HG03196 (cell line): ENCODE results near the gene NCK1.
A peak's percentile ranks its signal among the peaks of the same experiment; 100 is the strongest.

Experiments
- ATAC-seq: cut with Tn5 transposase; IDR thresholded peaks from one replicate; pipeline ENCODE4 v1.9.1; 2021; ENCODE audit not compliant: unreplicated experiment

NCK1 gene

DNA sequence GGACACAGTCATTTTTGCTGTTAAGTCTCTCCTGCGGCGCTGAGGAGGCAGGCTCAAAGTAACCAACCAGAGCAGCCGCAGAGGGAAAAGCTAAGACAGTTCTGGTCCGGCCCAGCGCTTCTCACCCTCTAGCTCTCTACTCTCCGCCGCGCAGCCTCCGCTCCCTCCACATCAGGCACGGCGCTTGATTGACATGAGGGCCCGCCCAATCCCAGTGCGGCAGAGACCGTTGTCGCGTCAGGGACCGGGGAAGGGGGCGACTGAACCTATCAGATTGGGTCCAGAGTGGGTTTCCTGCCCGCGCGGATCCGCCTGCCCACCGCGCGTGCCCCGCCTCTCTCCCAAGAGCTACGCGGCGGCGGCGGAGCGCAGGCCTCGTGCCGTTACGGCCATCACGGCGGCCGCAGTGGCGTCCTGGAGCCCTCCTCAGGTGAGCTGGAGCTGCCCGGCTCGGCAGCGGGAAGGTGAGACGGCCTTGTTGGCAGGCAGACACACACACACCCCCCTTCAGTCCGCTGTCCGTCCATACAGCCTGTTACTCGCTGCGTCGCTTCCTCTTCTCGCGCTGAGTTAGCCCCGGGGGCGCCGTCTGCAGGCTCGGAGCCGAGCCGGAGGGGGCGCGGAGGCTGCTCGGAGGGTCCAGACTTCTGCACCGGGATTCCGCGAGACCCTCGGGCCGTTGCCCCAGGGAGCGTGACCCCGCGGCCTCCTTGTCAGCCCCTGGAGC, at the start of gene NCK1:
NCK1 (plus strand) TSS at position 319 of the 727 bp plus-strand sequence. CDS start 65,794 bp downstream, outside the sequence.
- peak; percentile 97 for ATAC-seq

DNA sequence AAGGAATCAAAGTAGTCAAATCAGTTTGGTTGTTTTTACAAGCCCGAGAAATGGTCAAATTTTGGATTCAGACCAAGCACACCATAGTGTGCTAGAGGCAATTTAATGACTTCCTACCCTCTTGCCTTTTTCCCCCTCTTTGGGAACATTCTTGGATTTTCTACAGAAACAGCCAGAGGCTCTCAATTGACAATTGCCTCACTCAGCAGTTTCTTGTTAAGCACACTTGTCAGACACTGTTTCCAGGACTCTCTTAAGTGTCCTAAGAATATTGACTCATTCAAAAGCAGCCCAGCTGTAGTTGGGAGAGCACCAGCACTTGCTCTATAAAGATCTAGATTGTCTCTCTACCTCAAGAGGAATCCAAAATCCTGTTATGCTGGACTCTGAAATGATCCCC, 44.6 kb upstream of the NCK1 start:
- ATAC-seq: no peak

DNA sequence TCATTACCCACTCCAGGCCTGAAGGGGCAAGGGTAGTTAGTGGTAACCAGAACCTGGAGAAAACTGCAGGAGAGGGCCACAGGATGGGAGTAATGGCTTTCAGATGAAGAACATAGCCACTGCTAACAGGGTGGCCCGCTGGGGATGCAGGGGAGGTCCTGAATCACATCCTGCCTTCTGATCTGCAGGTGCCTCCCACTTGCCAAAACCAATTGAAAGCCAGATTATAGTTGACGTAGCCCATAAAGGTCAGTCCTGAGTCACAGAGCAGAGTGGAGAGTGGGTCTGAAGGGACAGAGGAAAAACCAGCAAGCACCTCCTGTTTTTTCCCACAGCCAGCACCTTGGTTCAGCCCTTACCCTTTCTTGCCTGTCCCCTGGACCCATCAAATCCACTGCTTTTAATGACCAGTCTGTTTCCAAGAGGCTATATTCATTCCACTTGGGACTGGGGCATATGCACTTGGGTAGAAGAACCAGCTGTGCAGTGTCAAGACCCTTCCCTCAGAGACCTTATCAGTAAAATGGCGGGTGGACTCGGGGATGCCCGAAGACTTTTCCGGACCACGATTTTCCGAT, 43.7 kb upstream of the NCK1 start:
- ATAC-seq: peak; percentile 40

DNA sequence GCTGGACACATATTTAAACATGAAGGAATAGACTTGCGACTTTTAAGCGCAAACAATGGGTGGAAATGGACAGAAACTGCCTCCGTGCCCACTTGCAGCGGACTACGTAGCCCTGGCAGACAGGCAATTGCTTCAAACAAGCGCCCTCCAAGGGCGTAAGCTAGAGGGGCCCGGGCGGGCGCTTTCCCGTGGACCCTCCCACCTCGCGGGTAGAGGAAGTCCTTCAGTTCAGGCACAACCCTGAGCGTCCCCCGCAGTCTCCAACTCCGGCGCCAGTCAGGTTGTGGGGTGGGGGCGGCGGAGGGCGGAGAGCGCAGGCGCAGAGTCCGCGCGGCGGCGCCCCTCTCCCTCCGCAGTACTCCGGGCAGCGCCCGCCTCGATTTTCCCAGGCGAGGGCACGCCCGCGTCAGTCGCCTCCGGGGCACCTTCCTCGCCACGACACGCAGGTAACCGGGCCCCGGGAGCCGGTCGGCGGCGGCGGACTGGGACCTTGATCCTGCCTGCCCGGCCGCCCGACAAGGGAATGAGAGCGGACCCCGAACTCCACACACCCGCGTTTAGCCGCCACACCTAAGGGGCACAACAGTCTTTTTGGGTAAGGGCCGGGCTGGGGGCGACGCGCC, 43.1 kb upstream of the NCK1 start, which contains the start of gene SLC35G2:
SLC35G2 (plus strand) TSS at position 358 of the 623 bp plus-strand sequence. CDS start 35,335 bp downstream, outside the sequence.
- no peak for ATAC-seq

DNA sequence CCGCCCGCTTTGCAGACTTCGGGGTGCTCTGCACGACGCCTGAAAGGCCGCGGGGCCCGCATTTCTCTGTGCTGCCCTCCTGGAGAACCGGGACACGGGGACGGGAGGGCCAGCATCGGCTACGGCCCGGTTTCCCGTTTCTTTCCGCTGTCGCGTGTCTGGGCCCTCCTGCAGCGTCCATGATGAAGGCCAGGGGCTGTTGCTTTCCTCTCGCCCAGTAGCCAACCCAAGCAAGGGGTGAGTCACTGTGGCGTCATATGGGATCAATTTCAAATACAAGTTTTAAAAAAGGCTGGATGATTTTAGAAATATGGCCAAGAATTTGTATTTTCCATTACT, 42.6 kb upstream of the NCK1 start:
- ATAC-seq: no peak

DNA sequence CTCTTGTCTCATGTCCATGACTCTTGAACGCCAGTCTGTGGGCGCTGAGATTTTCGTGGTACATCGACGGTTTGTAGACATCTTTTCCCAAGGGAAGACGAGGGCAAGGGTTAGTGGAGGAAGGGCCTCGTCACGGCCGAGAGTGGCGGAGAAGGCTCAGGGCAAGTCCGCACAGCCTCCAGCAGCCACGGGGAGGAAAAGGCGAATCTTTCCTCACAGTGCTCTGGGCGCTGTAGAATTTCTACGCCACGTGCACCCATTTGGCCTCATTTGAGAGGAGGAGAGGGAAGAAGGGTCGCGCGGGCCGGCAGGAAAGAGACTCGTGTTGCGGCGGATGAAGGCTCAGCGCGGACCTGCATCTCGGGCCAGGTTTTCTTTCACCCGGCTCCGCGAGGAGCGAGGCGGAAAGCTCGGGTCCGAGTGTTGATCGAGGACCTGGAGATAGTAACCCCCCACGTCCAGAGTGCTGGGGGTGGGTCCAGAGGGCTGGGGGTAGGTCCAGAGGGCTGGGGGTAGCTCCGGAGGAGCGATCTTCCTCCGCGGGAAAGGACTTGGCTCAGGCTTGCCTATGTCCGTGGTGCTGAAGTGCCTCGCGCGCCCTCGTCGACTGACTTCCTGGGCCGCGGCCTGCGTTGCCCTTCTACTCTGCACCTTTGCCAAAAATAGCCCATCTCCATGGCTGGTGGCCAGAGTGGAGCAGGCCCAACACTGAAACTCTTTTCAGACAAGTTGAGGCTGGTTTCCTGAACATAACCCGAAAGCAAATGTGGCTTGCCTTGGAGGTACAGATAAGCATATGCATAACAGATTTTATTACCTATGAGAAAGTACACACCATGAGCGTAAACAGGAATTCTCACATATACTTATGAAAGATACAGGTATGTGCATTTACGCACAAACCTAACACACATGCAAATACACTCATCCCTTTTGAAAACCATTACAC, 42.0 kb upstream of the NCK1 start:
- no peak for ATAC-seq

DNA sequence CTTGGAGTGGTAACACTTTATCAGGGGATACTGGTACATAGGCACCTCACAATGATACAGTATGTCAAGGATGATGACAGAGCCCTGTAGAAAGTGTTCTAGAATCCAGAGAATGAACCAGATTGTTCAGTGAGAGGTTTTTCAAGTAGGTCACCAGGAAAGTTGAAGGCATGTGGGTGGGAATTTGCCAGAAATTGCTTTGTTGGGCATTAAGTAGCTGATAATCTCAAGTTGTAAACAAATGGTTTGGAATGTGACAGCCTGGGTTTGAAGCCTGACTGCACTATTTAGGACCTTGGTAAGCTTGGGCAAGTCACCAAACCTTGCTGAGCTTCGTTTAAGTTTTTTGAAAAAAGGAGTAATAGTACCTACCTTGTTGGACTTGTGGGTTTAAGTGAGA, 30.5 kb upstream of the NCK1 start:
- no peak for ATAC-seq

DNA sequence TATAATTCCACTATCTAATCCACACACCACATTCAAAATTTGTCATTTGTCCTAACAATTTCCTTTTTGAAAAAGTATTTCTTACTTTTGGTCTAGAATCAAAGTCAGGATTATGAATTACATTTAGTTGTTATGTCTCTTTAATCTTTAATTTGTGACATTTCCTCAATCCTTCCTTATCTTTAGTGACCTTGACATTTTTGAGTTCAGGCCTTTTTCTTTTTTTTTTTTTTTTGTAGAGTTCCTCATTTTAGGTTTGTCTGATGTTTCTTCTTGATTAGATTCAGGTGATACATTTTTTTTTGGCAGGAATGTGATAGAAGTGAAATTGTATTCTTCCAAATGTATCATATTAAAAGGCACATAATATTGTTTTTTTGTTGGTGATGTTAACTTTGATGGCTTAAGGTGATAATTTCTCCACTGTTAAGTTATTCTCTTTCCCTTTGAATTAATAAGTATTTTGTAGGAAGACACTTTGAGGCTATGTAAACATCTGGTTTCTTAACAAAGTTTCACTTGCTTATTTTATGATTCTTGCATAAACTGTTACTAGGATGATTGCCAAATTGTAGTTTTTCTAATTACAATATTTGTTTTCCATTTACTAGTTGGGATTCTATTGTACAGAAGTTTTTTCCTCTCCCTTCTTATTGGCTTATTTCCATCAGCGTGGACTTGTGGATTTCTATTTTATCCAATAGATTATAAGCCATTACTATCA, 26.8 kb upstream of the NCK1 start:
- ATAC-seq: no peak

DNA sequence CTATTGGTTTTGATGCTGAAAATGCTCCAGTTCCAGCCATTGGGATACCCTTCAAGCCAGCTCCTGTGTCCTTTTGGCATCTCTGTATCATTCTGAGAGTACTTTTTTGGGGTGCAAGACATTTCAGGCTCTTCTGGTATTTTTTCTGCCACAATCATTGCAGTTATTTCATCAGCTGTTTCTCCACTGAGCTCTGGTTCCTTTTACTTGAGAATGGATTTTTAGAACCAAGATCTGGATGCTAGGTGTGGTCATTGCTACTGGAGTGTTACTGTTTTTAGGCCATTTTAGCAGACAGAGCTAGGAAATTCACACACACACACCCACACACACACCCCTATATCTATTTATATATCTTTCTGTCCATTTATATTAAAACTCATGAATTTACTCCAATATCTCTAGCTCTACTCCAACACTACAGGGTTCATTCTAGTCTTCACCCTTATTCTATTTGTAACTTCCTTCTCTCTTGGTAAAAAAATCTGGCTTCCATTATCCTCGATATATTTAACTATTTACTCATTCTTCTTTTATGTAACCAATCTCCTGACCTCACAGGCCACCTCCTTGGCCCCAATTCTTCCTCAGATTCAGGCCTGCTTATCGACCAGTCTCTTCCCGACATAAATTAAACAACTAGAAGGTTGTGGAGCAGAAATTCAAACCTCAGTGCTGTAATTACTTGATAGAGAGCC, 26.0 kb upstream of the NCK1 start:
- no peak for ATAC-seq

DNA sequence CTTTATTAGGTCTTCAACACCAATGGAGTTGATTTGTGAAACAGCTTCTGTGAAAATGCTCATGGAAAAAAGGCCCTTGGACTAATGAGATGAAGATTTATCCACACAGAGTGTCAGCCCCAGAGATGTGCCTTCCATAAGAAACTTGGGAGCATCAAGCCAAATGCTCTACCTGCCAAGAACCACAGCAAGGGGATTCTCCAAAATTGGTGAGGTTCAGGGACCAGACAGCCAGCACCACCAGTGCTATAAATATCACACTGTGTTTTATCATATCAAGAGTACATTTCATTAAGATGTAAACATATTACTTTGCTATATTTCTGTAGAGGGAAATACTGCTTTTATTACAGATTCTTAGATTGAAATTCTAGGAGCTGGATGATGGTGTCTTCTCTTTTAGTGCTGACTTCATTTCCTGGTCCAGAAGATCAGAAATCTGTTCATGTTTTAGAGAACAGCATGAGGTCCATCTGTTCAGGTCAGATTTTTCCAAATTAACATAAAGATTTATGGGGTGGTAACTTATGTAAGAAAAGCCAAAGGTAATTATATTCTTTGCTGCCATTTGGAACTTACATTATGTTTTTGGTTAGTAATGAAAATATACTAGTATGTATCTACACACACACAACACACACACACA, 25.4 kb upstream of the NCK1 start:
- no peak for ATAC-seq

DNA sequence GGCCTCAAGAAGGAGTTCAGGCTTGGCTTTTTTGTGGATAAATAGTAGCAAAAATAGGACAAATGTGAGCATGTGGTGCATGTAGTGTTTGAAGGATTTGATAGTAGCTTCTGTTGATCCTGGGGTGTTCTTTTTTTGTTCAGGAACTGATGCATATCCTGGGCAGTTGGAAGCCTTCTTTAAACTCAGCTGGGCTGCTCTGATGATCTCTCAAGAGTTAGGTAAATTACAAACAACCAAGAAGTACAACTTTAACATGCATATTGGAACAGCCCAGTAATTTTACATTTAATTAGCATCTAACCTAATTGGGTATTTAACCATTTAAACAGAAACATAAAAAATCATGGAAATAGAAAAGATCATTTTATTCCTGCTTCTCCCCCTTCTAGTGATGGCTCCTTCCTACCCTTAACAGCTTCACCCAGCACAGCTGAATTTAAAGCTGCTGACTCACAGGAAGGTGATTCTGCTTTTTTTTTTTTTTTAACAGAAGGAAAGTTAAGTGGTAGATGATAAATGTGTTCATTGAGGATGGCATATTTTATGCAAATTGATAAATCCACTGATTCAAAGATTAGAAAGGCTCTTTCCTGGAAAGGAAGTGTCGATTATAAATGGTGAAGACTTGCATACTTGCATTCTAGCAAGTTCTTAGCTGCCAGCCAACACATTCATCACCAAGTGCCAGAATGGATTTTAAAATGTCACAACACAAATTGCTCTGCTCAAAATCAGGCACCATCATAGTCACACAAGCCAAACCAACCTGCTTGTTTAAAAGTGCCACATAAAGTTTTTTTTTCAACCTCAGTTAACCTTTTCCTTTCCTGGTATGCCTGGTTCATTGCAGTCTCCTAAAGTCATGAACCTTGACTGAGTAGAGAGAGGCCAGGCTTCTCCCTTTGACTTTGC, 23.1 kb upstream of the NCK1 start:
- ATAC-seq: no peak

DNA sequence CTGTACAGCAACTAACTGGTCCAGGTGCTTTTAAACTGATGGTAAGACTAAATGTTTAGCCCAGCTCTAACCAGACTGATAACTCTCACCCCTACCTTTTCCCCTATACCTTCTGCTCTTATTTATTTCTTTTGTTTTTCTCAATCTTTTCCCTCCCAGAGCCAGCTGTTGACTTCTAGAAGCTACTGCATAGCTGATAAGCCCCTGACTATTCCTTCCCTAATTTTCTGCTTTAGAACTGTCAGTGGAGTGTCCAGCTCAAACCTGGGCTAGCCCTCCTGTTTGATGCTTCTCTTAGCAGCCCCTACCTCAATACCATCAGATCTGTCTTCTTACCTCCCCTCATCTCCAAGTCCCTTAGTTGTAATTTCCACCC, 22.5 kb upstream of the NCK1 start:
- ATAC-seq: no peak

DNA sequence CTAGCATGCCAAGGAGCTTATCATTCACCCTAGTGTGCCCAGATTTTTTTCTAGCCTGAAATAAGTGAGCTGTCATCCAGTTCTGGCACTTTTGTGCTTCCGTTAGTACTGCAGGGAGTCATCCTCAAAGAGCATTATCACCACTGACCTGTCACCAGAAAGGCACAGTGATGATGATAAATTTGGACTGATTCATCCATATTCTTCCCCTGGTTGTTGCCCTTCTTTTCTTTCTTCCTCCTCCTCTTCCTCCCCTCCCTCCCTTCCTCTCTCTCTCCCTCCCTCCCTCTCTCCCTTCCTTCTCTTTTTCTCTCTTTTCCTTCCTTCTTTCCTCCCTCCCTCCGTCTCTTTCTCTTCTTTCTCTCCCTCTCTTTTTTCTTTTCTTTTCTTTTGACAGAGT, 21.8 kb upstream of the NCK1 start:
- ATAC-seq: no peak

DNA sequence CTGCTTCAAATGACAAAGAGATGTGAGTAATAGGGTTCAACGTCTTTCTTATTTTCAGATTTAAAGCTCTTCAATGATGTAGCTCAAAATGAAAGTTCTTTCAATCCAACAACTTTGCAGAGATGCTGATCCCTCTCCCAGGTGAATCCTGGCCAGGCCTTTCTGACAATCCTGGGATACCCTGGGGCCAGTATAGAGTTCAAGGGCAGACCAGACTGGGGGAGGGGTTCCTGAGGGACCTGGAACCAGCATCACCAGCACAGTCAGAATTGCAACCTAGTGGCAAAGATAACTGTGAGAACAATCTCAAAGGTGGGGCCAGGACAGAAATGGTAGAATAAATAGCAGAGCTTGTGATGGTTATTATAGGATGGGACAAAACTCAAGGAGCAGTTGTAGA, 19.7 kb upstream of the NCK1 start:
- no peak for ATAC-seq

DNA sequence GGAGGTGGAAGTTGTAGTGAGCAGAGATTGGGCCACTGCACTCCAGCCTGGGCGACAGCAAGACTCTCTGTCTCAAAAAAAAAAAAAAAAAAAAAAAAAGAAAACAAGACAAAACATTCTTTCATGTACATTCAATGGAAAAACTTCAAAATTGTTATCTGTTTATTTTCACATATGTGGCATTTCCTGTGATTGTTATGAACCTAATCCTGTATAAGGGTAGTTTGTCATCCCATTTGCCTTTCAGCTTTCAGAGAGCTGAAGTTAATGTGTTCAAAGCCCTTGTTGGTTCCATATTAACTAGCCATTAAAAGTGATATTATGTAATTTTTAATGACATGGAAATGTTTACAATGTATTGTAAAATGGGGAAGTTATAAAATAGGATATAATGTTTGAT, 17.3 kb upstream of the NCK1 start:
- ATAC-seq: no peak

DNA sequence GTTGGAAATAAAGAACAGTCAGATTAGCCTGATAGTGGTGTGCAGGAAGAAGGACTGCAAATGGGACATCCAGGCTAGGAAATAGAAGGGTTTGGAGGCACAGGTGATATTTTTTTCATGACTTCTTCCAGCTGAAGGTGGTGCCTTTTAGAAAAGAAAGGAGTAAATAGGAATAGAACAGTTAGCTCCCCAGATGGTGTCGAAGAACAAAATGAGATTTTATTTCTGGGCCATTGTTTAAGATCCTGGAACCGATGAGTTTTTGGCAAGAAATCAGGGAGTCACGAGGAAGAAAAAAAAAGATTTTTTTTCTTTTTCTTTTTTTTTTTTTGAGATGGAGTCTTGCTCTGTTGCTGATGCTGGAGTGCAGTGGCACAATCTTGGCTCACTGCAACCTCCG, 9.8 kb upstream of the NCK1 start:
- no peak for ATAC-seq

DNA sequence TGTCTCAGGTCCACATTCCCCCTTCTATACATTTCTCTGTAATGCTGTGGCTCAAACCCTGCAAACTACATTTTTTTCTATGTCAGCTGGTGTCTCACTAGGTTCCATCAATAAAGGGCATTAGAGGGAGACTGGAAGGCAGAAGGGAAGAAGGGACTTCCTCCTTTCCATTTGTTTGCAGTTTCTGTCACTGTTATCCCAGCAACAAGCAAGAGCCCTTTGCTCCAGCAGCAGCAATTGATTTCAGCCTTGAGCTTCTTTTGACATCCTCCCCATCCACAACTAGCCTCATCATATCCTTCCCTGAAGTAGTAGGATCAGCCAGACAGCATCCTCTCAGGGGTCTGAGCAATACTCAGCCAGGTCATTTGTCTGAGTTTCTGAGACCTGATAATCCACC, 5.3 kb upstream of the NCK1 start:
- no peak for ATAC-seq

DNA sequence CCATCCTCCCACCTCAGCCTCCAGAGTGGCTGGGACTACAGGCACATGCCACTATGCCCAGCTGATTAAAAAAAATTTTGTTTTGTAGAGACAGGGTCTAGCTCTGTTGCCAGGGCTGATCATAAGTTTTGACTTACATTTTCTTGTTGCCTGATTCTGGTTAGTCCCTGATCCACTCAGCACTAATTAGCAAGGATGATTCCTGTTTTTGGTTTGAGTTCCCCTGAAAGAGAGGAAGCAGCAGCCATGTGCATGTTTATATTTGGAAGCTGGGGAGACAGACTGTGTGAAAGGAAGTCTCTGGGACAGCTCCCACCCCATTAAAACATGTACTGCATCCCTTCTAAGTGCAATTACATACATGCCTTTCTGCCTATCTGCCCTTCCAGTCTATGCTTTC, 3.6 kb upstream of the NCK1 start:
- ATAC-seq: no peak

DNA sequence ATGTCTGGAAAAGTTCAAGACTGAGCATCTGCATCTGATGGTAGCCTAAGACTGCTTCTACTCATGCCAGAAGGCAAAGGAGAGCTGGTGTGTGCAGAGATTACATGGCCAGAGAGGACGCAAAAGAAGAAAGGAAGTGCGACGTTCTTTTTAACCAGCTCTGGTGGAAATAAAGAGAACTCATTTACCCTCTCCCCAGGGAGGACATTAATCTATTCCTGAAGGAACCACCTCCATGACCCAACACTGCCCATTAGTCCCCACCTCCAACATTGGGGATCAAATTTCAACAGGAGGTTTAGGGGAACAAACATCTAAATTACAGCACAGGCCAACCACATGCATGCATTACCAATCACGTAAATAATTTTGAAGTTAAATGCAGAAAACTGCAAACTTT, 1.5 kb upstream of the NCK1 start:
- no peak for ATAC-seq
